NCI-H1694 (cell line): ENCODE data around the gene CEP70.
"Not testable (repeated sequence)": the region's sequence is repeated elsewhere in the genome, so short reads cannot be mapped to it uniquely, and the experiment has no call there.

Experiments used
- DNase-seq: peaks from one replicate; lab custom pipeline; 2025; lab: John Stamatoyannopoulos, UW

The CEP70 gene

DNA sequence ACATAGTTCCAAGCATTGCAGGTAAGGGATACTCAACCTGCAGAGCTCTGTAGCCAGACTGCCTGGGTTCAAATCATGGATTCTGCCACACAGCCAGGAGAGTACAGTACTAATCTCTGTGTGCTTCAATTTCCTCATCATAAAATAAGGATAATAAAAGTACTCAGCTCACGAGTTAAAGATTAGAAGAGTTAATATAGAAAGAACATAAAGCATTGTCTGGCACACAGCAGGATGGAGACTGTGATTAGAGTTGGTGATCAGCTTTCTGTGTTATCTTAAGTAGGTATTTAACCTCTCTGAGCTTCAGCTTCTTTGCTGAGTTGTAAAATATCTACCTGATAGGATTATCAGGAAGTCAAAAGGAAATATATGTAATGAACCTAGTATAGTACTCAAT lies 2.7 kb downstream of the CEP70 start:
- no peak for DNase-seq

- no peak for DNase-seq
Observed at GRCh38 chr3:138588445-138588844, 5.6 kb downstream of the CEP70 start.

GRCh38 chr3:138587374-138587773 lies 6.7 kb downstream of the CEP70 start:
- no peak for DNase-seq

DNA sequence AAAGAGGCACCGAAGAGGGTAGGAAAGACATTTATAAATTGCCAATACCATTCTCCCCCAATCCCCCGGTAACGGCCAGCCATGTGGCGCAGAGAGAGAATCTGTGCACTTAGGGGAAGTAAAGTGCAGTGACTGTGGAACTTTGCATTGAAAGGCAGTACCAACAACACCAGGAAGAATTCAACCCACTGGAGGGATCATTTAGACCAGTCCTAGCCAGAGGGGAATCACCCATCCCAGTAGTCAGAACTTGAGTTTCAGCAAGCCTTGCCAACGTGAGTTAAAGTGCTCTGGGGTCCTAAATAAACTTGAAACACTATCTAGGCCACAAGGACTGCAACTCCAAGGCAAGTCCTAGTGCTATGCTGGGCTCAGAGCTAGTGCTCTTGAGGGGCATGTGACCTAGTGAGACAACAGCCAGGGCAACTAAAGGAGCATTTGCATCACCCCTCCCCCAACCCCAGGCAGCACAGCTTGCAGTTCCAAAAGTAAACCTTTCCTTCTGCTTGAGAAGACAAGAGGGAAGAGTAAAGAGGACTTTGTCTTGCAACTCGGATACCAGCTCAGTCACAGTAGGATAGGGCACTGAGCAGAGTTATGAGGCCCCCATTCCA lies 15.0 kb downstream of the CEP70 start:
- no peak for DNase-seq

GRCh38 chr3:138578141-138578540 lies 15.9 kb downstream of the CEP70 start:
- DNase-seq, result no peak

GRCh38 chr3:138573138-138573537 lies 20.9 kb downstream of the CEP70 start:
- no peak for DNase-seq

- DNase-seq, result not testable (repeated sequence)
Observed at GRCh38 chr3:138569624-138570023, 24.4 kb downstream of the CEP70 start.

GRCh38 chr3:138569090-138569489 lies 25.0 kb downstream of the CEP70 start:
- no peak for DNase-seq

- DNase-seq, result no peak
Observed at GRCh38 chr3:138567403-138567802, 26.7 kb downstream of the CEP70 start.

DNA sequence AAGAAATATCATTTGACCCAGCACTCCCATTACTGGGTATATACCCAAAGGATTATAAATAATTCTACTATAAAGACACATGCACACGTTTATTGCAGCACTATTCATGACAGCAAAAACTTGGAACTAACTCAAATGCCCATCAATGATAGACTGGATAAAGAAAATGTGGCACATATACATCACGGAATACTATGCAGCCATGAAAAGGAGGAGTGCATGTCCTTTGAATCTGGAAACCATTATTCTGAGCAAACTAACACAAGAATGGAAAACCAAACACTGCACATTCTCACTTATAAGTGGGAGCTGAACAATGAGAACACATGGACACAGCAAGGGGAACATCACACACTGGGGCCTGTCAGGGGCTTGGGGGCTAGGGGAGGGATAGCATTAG lies 27.8 kb downstream of the CEP70 start:
- not testable (repeated sequence) for DNase-seq

DNA sequence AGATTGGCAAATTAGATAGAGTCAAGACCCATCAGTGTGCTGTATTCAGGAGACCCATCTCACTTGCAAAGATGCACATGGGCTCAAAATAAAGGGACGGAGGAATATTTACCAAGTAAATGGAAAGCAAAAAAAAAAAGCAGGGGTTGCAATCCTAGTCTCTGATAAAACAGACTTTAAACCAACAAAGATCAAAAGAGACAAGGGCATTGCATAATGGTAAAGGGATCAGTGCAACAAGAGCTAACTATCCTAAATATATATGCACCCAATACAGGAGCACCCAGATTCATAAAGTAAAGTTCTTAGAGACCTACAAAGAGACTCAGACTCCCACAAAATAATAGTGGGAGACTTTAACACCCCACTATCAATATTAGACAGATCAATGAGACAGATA lies 31.2 kb downstream of the CEP70 start:
- DNase-seq, result not testable (repeated sequence)

- DNase-seq, result no peak
Observed at GRCh38 chr3:138560501-138560900, 33.6 kb downstream of the CEP70 start.

- no peak for DNase-seq
Observed at GRCh38 chr3:138559134-138559533, 34.9 kb downstream of the CEP70 start.

- not testable (repeated sequence) for DNase-seq
Observed at GRCh38 chr3:138554775-138555174, 39.3 kb downstream of the CEP70 start.

- DNase-seq, result not testable (repeated sequence)
Observed at GRCh38 chr3:138550958-138551357, 43.1 kb downstream of the CEP70 start.

GRCh38 chr3:138549179-138549977 lies 44.7 kb downstream of the CEP70 start:
- no peak for DNase-seq

GRCh38 chr3:138547342-138547975 lies 46.6 kb downstream of the CEP70 start:
- DNase-seq, result no peak

- DNase-seq, result no peak
Observed at GRCh38 chr3:138544546-138544945, 49.5 kb downstream of the CEP70 start.

- no peak for DNase-seq
Observed at GRCh38 chr3:138542977-138543376, 51.1 kb downstream of the CEP70 start.

DNA sequence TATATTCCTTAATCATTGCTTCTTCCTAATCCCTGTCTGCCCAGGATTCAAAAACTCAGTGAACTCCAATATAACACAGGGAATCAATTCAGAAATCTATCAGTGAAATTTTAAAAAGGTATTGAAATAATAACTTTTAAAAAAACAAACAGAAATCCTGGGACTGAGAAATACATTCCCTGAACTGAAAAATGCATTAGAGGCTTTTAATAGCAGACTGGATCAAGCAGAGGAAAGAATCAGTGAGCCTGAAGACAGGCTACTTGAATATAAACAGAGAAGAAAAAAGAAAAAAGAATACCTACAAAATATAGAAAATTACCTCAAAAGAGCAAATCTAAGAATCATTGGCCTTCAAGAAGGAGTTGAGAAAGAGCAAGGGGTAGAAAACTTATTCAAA lies 54.7 kb downstream of the CEP70 start:
- DNase-seq, result no peak

GRCh38 chr3:138521445-138521844 lies 72.6 kb downstream of the CEP70 start:
- DNase-seq, result not testable (repeated sequence)

DNA sequence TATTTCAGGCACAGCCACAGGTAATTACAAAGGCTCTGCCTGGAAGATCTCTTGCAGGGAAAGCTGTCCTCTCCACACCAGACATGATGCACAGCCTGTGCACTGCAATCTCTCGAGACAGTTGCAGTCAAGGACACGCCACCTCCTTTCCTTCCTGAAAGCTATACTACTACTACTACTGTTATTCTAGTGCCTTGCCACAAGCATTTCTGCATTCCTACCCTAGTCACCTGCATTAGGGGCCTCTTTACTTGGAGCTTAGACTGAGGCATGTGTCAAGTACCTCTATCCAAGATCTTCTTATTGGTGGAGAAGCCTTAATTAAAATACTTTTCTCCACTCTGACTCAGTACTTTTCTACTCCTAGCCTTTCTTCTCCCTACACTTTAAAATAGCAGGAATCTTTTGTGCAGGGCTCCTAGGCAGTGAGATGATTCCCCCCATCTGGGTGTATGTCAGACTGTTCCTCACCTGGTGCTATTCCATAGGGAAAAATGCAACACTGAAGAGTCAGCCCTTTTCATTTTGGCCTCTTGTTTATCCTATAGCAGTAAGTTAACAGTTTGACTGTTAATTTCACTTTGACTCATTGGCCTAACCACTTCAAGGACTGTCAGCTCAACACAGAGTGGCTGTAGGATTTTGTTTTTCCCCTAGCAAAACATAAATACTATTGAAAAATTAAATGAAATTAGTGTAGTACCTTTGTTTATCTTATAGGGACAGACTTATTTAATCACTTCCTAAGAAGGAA lies 80.8 kb downstream of the CEP70 start:
- no peak for DNase-seq
